ENCODE data around the gene SNRNP27. TPM values are rescaled to one million over a fixed set of nuclear protein-coding genes. Genes with fewer than 3 reads are reported as not detected.
A peak's percentile ranks its signal among the peaks of the same experiment; 100 is the strongest.
"Not testable (repeated sequence)": the region's sequence is repeated elsewhere in the genome, so short reads cannot be mapped to it uniquely, and the experiment has no call there.

Gene SNRNP27
- total RNA-seq, 1 donor from 2014 or later, result 41.0 TPM

DNA sequence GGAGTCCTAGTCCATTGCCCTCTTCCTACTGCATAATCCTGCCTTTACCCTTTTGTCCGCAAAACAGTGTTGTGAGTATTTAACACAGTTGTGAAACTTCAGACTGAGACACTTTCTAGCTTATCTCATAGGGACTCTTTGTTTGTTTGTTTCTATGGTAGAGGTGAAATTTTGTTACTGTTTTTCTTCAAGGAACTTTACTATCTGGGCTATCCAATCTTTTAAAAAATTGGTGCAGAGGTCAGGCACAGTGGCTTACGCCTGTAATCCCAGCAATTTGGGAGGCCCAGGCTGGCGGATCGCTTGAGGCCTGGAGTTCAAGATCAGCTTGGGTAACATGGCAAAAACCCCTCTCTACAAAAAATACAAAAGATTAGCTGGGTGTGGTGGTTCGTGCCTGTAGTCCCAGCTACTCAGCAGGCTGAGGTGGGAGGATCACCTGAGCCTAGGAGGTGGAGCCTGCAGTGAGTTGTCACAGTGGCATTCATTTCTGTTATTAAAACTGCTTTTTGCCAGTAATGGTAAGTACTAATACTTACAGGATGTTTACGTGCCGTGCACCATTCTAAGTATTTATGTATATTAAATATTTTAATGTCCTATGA is 45.5 kb upstream of the SNRNP27 start:
- no peak for ATAC-seq
- no peak for DNase-seq
- no peaks in the 10 kb centered on the region for H3K27me3 ChIP-seq
- H3K4me3 ChIP-seq, result no peak overlapping the region
- H3K27ac ChIP-seq, result no peak overlapping the region
- peaks cover 59% of the 10 kb centered on the region for H3K36me3 ChIP-seq
- intact Hi-C loops (cut with DNase I), result no loop called here
- TF ChIP-seq, protein P1, sequence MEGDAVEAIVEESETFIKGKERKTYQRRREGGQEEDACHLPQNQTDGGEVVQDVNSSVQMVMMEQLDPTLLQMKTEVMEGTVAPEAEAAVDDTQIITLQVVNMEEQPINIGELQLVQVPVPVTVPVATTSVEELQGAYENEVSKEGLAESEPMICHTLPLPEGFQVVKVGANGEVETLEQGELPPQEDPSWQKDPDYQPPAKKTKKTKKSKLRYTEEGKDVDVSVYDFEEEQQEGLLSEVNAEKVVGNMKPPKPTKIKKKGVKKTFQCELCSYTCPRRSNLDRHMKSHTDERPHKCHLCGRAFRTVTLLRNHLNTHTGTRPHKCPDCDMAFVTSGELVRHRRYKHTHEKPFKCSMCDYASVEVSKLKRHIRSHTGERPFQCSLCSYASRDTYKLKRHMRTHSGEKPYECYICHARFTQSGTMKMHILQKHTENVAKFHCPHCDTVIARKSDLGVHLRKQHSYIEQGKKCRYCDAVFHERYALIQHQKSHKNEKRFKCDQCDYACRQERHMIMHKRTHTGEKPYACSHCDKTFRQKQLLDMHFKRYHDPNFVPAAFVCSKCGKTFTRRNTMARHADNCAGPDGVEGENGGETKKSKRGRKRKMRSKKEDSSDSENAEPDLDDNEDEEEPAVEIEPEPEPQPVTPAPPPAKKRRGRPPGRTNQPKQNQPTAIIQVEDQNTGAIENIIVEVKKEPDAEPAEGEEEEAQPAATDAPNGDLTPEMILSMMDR (IDR thresholded peaks at IDR 0.05), result no peak
- no peaks in the 10 kb centered on the region for H3K9me3 ChIP-seq
- no peaks in the 10 kb centered on the region for H3K4me1 ChIP-seq

DNA sequence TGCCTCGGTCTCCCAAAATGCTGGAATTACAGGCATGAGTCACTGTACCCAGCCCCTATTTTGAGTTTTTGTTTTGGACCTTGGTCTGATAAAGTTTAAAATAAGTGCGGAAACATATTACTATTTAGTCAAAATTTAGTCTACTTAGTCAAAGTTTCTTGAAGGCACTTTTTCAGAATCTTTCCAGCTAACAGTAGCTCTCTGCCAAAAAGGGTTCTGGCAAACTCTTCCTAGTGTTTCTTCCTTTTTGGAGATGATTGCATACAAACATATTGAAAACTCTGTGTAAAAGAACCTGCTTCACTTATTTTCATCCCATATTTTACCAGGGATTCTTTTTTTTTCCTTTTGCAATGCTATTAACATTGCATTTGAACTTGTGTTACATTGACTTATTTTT is 35.5 kb upstream of the SNRNP27 start:
- no peaks in the 10 kb centered on the region for H3K27me3 ChIP-seq
- DNase-seq (no peak), ATAC-seq (no peak)
- H3K9me3 ChIP-seq, result no peaks in the 10 kb centered on the region
- intact Hi-C loops (cut with DNase I), result no loop called here
- no peak overlapping the region for H3K4me3 ChIP-seq
- peaks cover 13% of the 10 kb centered on the region for H3K36me3 ChIP-seq
- no peak overlapping the region for H3K27ac ChIP-seq
- H3K4me1 ChIP-seq, result no peaks in the 10 kb centered on the region
- TF ChIP-seq, protein P1 (IDR thresholded peaks at IDR 0.05), result no peak

DNA sequence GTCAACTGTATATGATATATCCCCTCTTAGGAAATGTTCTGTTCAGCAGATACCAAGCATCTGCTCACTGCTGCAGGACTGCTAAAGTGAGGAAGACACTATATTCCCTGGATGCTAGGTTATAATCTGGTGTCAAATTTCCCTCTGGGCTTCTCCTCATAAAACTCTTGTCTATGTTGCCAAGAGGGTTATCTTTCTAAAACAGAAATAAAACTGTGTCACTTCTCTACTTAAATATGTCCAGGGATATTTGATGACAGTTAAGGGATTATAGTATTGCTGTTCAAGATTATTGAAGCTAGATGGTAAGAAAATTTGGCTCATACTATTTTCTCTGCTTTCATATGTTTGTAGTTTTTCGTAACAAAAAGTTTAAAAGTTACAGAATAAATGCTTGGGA is 30.5 kb upstream of the SNRNP27 start:
- DNase-seq (no peak), ATAC-seq (no peak)
- intact Hi-C loops (cut with DNase I), result no loop called here
- Histone ChIP-seq H3K4me3 (no peak overlapping the region), H3K36me3 (peaks cover 58% of the 10 kb centered on the region), H3K27me3 (no peaks in the 10 kb centered on the region), H3K4me1 (no peaks in the 10 kb centered on the region), H3K27ac (no peak overlapping the region), H3K9me3 (no peaks in the 10 kb centered on the region)
- TF ChIP-seq, protein P1 (IDR thresholded peaks at IDR 0.05), result no peak

DNA sequence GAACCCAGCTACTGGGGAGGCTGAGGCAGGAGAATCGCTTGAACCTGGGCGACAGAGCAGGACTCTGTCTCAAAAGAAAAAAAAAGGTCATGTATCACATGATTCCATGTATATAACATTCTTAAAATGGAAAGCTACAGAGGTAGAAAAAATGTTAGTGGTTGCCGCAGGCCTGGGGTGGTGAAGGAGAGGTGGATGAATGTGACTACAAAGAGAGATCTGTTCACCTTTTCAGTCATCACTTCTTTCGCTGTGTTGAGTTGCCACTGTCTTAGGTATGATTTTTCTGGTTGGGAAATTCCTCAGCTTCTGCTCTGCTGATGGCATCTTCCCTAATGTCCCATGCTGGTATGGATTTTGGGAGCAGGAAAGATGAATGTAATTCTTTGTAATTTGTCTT is 5.3 kb upstream of the SNRNP27 start:
- TF ChIP-seq, protein P1 (IDR thresholded peaks at IDR 0.05), result no peak

DNA sequence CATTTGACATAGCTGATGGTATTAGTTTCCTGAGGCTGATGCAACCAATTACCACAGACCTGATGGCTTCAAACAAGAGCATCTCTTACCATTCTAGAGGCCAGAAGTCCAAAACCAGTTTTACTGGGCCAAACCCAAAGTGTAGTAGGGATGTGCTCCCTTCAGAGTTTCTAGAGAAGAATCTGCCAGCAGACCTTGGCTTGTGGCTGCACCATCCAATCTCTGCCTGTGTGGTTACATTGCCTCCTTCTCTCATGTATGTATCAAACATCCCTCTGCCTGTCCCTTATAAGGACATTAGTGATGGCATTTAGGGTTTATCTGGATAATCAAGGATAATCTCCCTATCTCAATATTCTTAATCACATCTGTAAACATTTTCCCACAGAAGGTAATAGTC is 4.5 kb upstream of the SNRNP27 start:
- H3K27ac ChIP-seq, result no peak overlapping the region
- no peaks in the 10 kb centered on the region for H3K36me3 ChIP-seq
- TF ChIP-seq, protein P1 (IDR thresholded peaks at IDR 0.05), result no peak
- H3K9me3 ChIP-seq, result no peaks in the 10 kb centered on the region
- no peak for ATAC-seq
- DNase-seq, result no peak
- no peak overlapping the region for H3K4me3 ChIP-seq
- intact Hi-C loops (cut with DNase I), result no loop called here
- H3K4me1 ChIP-seq, result no peaks in the 10 kb centered on the region
- H3K27me3 ChIP-seq, result no peaks in the 10 kb centered on the region

More for the DNA sequence above, 5.3 kb upstream of the SNRNP27 start:
- Histone ChIP-seq H3K9me3 (no peaks in the 10 kb centered on the region), H3K27ac (no peak overlapping the region), H3K27me3 (no peaks in the 10 kb centered on the region), H3K4me1 (no peaks in the 10 kb centered on the region), H3K36me3 (no peaks in the 10 kb centered on the region), H3K4me3 (no peak overlapping the region)
- intact Hi-C loops (cut with DNase I), result no loop called here
- no peak for DNase-seq
- ATAC-seq, result no peak

DNA sequence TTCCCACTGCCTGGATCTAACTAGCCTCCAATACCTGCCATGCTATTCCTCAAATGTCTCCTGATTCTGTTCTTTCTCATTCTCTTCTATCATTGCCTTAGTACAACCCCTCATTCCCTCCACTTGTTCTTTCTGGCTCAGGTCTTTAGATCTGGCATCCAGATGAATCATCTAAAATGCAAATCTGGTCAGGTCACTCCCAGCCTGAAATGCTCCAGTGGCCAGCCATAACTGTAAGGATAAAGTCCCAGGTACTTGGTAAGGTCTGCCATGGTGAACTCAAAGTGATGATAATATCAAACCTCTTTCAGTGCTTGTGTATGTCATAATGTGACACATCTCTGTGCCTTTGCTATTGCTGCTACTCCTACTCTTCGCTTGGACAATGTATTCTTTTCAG is 2.9 kb upstream of the SNRNP27 start:
- no peak for ATAC-seq
- H3K9me3 ChIP-seq, result no peaks in the 10 kb centered on the region
- no peak for DNase-seq
- no peak overlapping the region for H3K27ac ChIP-seq
- no peak overlapping the region for H3K4me3 ChIP-seq
- intact Hi-C loops (cut with DNase I), result no loop called here
- H3K4me1 ChIP-seq, result peaks cover 11% of the 10 kb centered on the region
- TF ChIP-seq, protein P1 (IDR thresholded peaks at IDR 0.05), result no peak
- no peaks in the 10 kb centered on the region for H3K27me3 ChIP-seq
- peaks cover 2% of the 10 kb centered on the region for H3K36me3 ChIP-seq

DNA sequence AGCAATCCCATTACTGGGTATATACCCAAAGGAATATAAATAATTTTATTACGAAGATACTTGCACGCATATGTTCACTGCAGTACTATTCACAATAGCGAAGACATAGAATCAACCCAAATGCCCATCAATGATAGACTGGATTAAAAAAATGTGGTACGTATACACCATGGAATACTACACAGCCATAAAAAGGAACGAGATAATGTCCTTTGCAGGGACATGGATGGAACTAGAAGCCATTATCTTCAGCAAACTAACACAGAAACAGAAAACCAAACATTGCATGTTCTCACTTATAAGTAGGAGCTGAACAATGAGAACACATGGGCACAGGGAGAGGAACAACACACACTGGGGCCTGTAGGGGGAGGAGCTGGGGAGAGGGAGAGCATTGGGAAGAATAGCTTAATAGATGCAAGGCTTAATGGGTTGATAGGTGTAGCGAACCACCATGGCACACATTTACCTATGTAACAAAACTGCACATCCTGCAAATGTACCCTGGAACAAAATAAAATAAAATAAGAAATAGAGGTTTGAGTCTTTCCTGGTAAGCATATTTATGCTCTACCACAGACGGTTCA is 825 bp upstream of the SNRNP27 start:
- Histone ChIP-seq H3K36me3 (peaks cover 23% of the 10 kb centered on the region), H3K4me1 (peaks cover 11% of the 10 kb centered on the region)
- H3K27me3 ChIP-seq; DNase-seq; H3K9me3 ChIP-seq; H3K27ac ChIP-seq; intact Hi-C loops (cut with DNase I); ATAC-seq; H3K4me3 ChIP-seq: not testable (repeated sequence)

DNA sequence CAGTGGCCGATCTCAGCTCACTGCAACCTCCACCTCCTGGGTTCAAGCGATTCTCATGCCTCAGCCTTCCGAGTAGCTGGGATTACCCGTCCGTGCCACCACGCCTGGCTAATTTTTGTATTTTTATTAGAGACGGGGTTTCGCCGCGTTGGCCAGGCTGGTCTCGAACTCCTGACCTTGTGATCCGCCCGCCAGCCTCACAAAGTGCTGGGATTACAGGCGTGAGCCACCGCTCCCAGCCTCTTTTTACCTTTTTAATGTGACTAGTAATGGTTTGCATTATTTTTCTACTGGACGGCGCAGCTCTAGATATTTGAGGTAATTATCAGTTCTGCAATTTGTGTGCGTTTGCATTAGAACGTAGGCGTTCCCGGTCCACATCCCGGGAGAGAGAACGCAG is 981 bp downstream of the SNRNP27 start:
- DNase-seq; ATAC-seq; H3K9me3 ChIP-seq; H3K27ac ChIP-seq; H3K27me3 ChIP-seq; intact Hi-C loops (cut with DNase I): not testable (repeated sequence)
- Histone ChIP-seq H3K4me3 (peak overlapping the region; percentile 77), H3K4me1 (peaks cover 11% of the 10 kb centered on the region), H3K36me3 (peaks cover 41% of the 10 kb centered on the region)

Measured in upper lobe of right lung (tissue), 1 donor.